K562 (cell line): ENCODE data around the gene TXLNG. TPM values are rescaled to one million over a fixed set of nuclear protein-coding genes. Genes with fewer than 3 reads are reported as not detected.

Experiments
- ARNT ChIP-seq, 2 experiments: fragments of 450-650 bp; IDR thresholded peaks; 2 replicates each; pipeline ENCODE4 v1.6.1; 2016; ENCODE audit warnings: mild to moderate bottlenecking in 1 of 2
- E2F6 ChIP-seq, 2 experiments: IDR thresholded peaks; 2 replicates each; pipeline ENCODE4 v1.6.1; 2011; ENCODE audit warnings: borderline replicate concordance in 1 of 2, control low read depth in 1 of 2, low read depth in 1 of 2, low read length in 1 of 2, mild to moderate bottlenecking in 1 of 2, mixed read lengths in 1 of 2, moderate library complexity in 1 of 2; ENCODE audit not compliant: insufficient read depth in 1 of 2, insufficient read length in 1 of 2, poor library complexity in 1 of 2, severe bottlenecking in 1 of 2; ENCODE audit errors: extremely low read depth in 1 of 2
- FOXK2 ChIP-seq, 2 experiments: fragments of 450-650 bp; IDR thresholded peaks in 1 of 2; conservative IDR thresholded peaks in 1 of 2; 2 replicates each; pipeline ENCODE4 v1.6.1; 2016; ENCODE audit warnings: low read depth in 2 of 2, mild to moderate bottlenecking in 1 of 2
- HLTF ChIP-seq: fragments of 450-650 bp; IDR thresholded peaks from 2 replicates; pipeline ENCODE4 v1.6.1; 2016
- JUN ChIP-seq, 2 experiments: sonication (generic) in 1 of 2; formaldehyde crosslinking in 1 of 2; IDR thresholded peaks; 2 replicates each; pipeline versions ENCODE4 v1.6.1 to v1.8.0; 2012 to 2022; ENCODE audit warnings: borderline replicate concordance in 2 of 2, mild to moderate bottlenecking in 2 of 2, improper control_type of control experiment in 1 of 2, low read depth in 1 of 2, low read length in 1 of 2, missing genetic modification reagents in 1 of 2
- NRF1 ChIP-seq, 2 experiments: fragments of 450-650 bp; IDR thresholded peaks in 1 of 2; conservative IDR thresholded peaks in 1 of 2; 2 replicates each; pipeline ENCODE4 v1.6.1; 2014; ENCODE audit warnings: mild to moderate bottlenecking in 2 of 2
- RCOR1 ChIP-seq, 2 experiments: IDR thresholded peaks; 2 replicates each; pipeline ENCODE4 v1.6.1; 2012; ENCODE audit warnings: low read depth in 2 of 2, low read length in 2 of 2, borderline replicate concordance in 1 of 2, improper control_type of control experiment in 1 of 2
- RREB1 ChIP-seq: fragments of 250-450 bp; sonication (Bioruptor Pico); IDR thresholded peaks from 2 replicates; pipeline ENCODE4 v1.4.0; 2020
- SIN3B ChIP-seq: fragments of 450-650 bp; IDR thresholded peaks from 2 replicates; pipeline ENCODE4 v1.6.1; 2017; ENCODE audit warnings: low read depth, mild to moderate bottlenecking, moderate library complexity
- SP1 ChIP-seq: sonication (generic); formaldehyde crosslinking; IDR thresholded peaks from 2 replicates; pipeline ENCODE4 v1.8.1; 2022; ENCODE audit warnings: mild to moderate bottlenecking, missing genetic modification reagents
- SUPT5H ChIP-seq: fragments of 450-650 bp; IDR thresholded peaks from 2 replicates; pipeline ENCODE4 v1.6.1; 2016
- TAF7 ChIP-seq: fragments of 450-650 bp; IDR thresholded peaks from 2 replicates; pipeline ENCODE4 v1.6.1; 2016; ENCODE audit warnings: missing genetic modification characterization, missing compliant biosample characterization
- THRB ChIP-seq: fragments of 450-650 bp; formaldehyde crosslinking; conservative IDR thresholded peaks from 2 replicates; pipeline ENCODE4 v1.4.0; 2022; ENCODE audit warnings: mild to moderate bottlenecking, missing genetic modification characterization
- ZNF121 ChIP-seq: sonication (generic); formaldehyde crosslinking; conservative IDR thresholded peaks from 2 replicates; pipeline ENCODE4 v1.8.0; 2022; ENCODE audit warnings: missing genetic modification reagents
- ZNF133 ChIP-seq: fragments of 250-450 bp; sonication (Bioruptor Pico); IDR thresholded peaks from 2 replicates; pipeline ENCODE4 v1.4.0; 2020; ENCODE audit warnings: mild to moderate bottlenecking
- ZNF395 ChIP-seq: fragments of 200-800 bp; sonication (Bioruptor generic); IDR thresholded peaks from 2 replicates; pipeline ENCODE4 v1.6.1; 2017; ENCODE audit warnings: missing genetic modification characterization, missing compliant biosample characterization
- ZNF778 ChIP-seq: fragments of 450-650 bp; formaldehyde crosslinking; IDR thresholded peaks from 2 replicates; pipeline ENCODE4 v1.4.0; 2020; ENCODE audit warnings: mild to moderate bottlenecking, moderate library complexity
- polyA plus RNA-seq, 8 experiments: library from polyadenylated mRNA; depleted of rRNA in 4 of 8; stranded (reverse) in 5 of 8; unstranded in 3 of 8; fragments of >200 nt; fragmentation: Nextera tagmentation in 2 of 8; fragmentation: Illumina TruSeq in 1 of 8; extraction: Ambion mirVana in 2 of 8; extraction: Trizol in 1 of 8; gene quantifications; 2 replicates each; pipeline versions ENCODE4 v1.2.1 to v1.2.3, GENCODE V29; 2011 to 2014; ENCODE audit warnings: inconsistent platforms in 1 of 8, missing spikeins in 1 of 8
- total RNA-seq, 7 experiments: library from RNA; depleted of rRNA in 6 of 7; stranded (reverse); fragments of >200 nt in 6 of 7; fragmentation: Illumina TruSeq in 2 of 7; extraction: Trizol in 2 of 7; gene quantifications; 2 replicates each; pipeline versions ENCODE4 v1.2.1 to v1.2.3, GENCODE V29; 2011 to 2021; ENCODE audit warnings: low replicate concordance in 1 of 7

TXLNG gene
- total and polyA plus RNA-seq, 9 of the 15 experiments (the other 6 are each of a cell fraction or from before 2014, with no cell fraction given), result 13.1 to 47.0 (median 31.6) TPM

- TF ChIP-seq THRB (CRISPR knock-in tag) (no peak), SIN3B (peak; percentile 40; the same call in 1 of the 2 replicates), FOXK2 (conservative IDR thresholded peaks at IDR 0.05 in 1 of 2, IDR thresholded peaks at IDR 0.05 in 1 of 2; ENCODE audit: low read depth in 2 of 2) (peak in 1 of 2 experiments; percentile 33; a peak in 1 of 4 replicates), ZNF395 (peak; percentile 29; the same call in 1 of the 2 replicates), ARNT (IDR thresholded peaks at IDR 0.05) (no peak), NRF1 (conservative IDR thresholded peaks at IDR 0.05 in 1 of 2, IDR thresholded peaks at IDR 0.05 in 1 of 2) (peak; percentile 71 to 78), ZNF133 (no peak), ZNF778 (no peak), TAF7 (no peak), E2F6 (IDR thresholded peaks at IDR 0.05; ENCODE audit: borderline replicate concordance in 1 of 2, extremely low read depth in 1 of 2, insufficient read depth in 1 of 2, insufficient read length in 1 of 2, low read depth in 1 of 2, low read length in 1 of 2, poor library complexity in 1 of 2, severe bottlenecking in 1 of 2) (peak in 1 of 2 experiments; percentile 44), SUPT5H (0 out of 2 replicates have a peak, but pooled peaks have one; percentile 17), HLTF (no peak), RREB1 (CRISPR knock-in tag) (no peak), RCOR1 (IDR thresholded peaks at IDR 0.05; ENCODE audit: borderline replicate concordance in 1 of 2, low read depth in 2 of 2, low read length in 2 of 2) (no peak), SP1 (CRISPR knock-in tag) (peak; percentile 31; the same call in 1 of the 2 replicates), ZNF121 (CRISPR knock-in tag) (no peak), JUN (IDR thresholded peaks at IDR 0.05; ENCODE audit: borderline replicate concordance, low read depth, low read length) (no peak), JUN (CRISPR knock-in tag; IDR thresholded peaks at IDR 0.05; ENCODE audit: borderline replicate concordance) (no peak)
These were observed 96.6 kb downstream of the TXLNG start (continued) for GRCh38 chrX:16882702-16883486.
